ENCODE measurements around the gene LMLN. TPM values are rescaled to one million over a fixed set of nuclear protein-coding genes. Genes with fewer than 3 reads are reported as not detected.
A peak's percentile ranks its signal among the peaks of the same experiment; 100 is the strongest.

The LMLN gene
- polyA plus RNA-seq, 2 of the 4 experiments (the other 2 are of a cell fraction): 2.4 to 5.6 TPM

- H3K9me3 ChIP-seq: no peaks in the 10 kb centered on the region
- no peak for ATAC-seq
- DNase-seq (ENCODE audit: low read depth in 1 of 2, low spot score in 1 of 2): no peak
- peak overlapping the region; percentile 96 for H3K4me2 ChIP-seq
- TF ChIP-seq HOXB5 (CRISPR knock-in tag; IDR thresholded peaks at IDR 0.05) (no peak), MYC (IDR thresholded peaks at IDR 0.05; ENCODE audit: borderline replicate concordance, low read length) (no peak), ZFP36 (IDR thresholded peaks at IDR 0.05; ENCODE audit: borderline replicate concordance, partially characterized antibody) (no peak), HOXA7 (CRISPR knock-in tag; IDR thresholded peaks at IDR 0.05) (no peak), TFCP2L1 (CRISPR knock-in tag; IDR thresholded peaks at IDR 0.05) (no peak), REST (IDR thresholded peaks at IDR 0.05) (no peak), EP300 (IDR thresholded peaks at IDR 0.05) (no peak), HES2 (IDR thresholded peaks at IDR 0.05) (no peak), CEBPB (IDR thresholded peaks at IDR 0.05) (no peak), ATOH8 (CRISPR knock-in tag; IDR thresholded peaks at IDR 0.05; ENCODE audit: low read depth) (no peak), FOSL2 (IDR thresholded peaks at IDR 0.05) (no peak), FOSL2 (CRISPR knock-in tag; IDR thresholded peaks at IDR 0.05) (no peak), RFX5 (IDR thresholded peaks at IDR 0.05) (no peak), GATA3 (IDR thresholded peaks at IDR 0.05; ENCODE audit: borderline replicate concordance) (no peak), SREBF2 (IDR thresholded peaks at IDR 0.05) (no peak), PHF8 (IDR thresholded peaks at IDR 0.05; ENCODE audit: borderline replicate concordance, low read depth) (no peak), ESRRA (IDR thresholded peaks at IDR 0.05; ENCODE audit: borderline replicate concordance, low read length) (no peak), NFE2L2 (conservative IDR thresholded peaks at IDR 0.05; ENCODE audit: low read length) (no peak), BHLHE40 (IDR thresholded peaks at IDR 0.05; ENCODE audit: low read depth, low read length) (no peak), JUN (IDR thresholded peaks at IDR 0.05) (no peak), E2F6 (IDR thresholded peaks at IDR 0.05; ENCODE audit: borderline replicate concordance, low read depth) (no peak)
- POLR2A ChIA-PET: interaction anchor here (1.3 kb wide), 1 partner anchor 9 kb away, joined by 4 read pairs; no protein-coding TSS in a partner anchor
- WGBS (ENCODE audit: missing lambda C conversion rate): 3% methylated on average over 17 of the region's 17 CpGs
- H3K4me3 ChIP-seq: peak overlapping the region; percentile 86
- H3K27ac ChIP-seq: peak overlapping the region; percentile 88 to 96
- FAIRE-seq: no peak
- peaks cover 31% of the 10 kb centered on the region for H3K4me1 ChIP-seq
- CTCF ChIA-PET: interaction anchor here (0.6 to 1.0 kb wide), 2 partner anchors 18 to 44 kb away, joined by 3 read pairs; no protein-coding TSS in a partner anchor
These were observed 10.7 kb upstream of the LMLN start for GRCh38 chr3:197949191-197949777.

Measured in A549 (cell line).